Trophoblast cell (in vitro differentiated cells and primary cell): ENCODE results near the gene RCAN2.

ENCODE experiments used
- DNase-seq, 2 donors: peaks; one replicate each; pipeline ENCODE4 v3.0.0-alpha.2; 2016
- H2AFZ ChIP-seq: 2 replicates; pipeline ENCODE4 v1.6.1; 2013; ENCODE audit warnings: low read length, moderate library complexity, mild to moderate bottlenecking; ENCODE audit not compliant: insufficient read depth, poor library complexity
- H2AK5ac ChIP-seq: 2 replicates; pipeline ENCODE4 v1.6.1; 2013; ENCODE audit warnings: mild to moderate bottlenecking, low read length
- H2BK120ac ChIP-seq: 2 replicates; pipeline ENCODE4 v1.6.1; 2013; ENCODE audit warnings: low read length, mild to moderate bottlenecking, moderate library complexity; ENCODE audit not compliant: insufficient read depth, poor library complexity
- H2BK12ac ChIP-seq: 2 replicates; pipeline ENCODE4 v1.6.1; 2013; ENCODE audit warnings: mild to moderate bottlenecking, low read length, moderate library complexity
- H2BK5ac ChIP-seq: 2 replicates; pipeline ENCODE4 v1.6.1; 2013; ENCODE audit warnings: low read length, low read depth, moderate library complexity, mild to moderate bottlenecking; ENCODE audit not compliant: poor library complexity
- H3K14ac ChIP-seq: 2 replicates; pipeline ENCODE4 v1.6.1; 2013; ENCODE audit warnings: mild to moderate bottlenecking, low read length
- H3K18ac ChIP-seq: 2 replicates; pipeline ENCODE4 v1.6.1; 2013; ENCODE audit warnings: mild to moderate bottlenecking, low read length
- H3K23ac ChIP-seq: 2 replicates; pipeline ENCODE4 v1.6.1; 2013; ENCODE audit warnings: low read length
- H3K27ac ChIP-seq: 2 replicates; pipeline ENCODE4 v1.5.1; 2013; ENCODE audit warnings: low read depth, mild to moderate bottlenecking, inconsistent platforms, low read length, moderate library complexity
- H3K27me3 ChIP-seq: 2 replicates; pipeline ENCODE4 v1.6.1; 2013; ENCODE audit warnings: inconsistent platforms, mild to moderate bottlenecking, low read length, moderate library complexity; ENCODE audit not compliant: insufficient read depth
- H3K36me3 ChIP-seq, 2 experiments: 1 replicate in 1 of 2; 2 replicates in 1 of 2; pipeline ENCODE4 v1.6.1; 2013; ENCODE audit warnings: low read length in 2 of 2, mild to moderate bottlenecking in 2 of 2, moderate library complexity in 1 of 2; ENCODE audit not compliant: insufficient read depth in 2 of 2, control insufficient read depth in 1 of 2
- H3K4ac ChIP-seq: 2 replicates; pipeline ENCODE4 v1.6.1; 2013; ENCODE audit warnings: low read depth, mild to moderate bottlenecking, low read length, moderate library complexity
- H3K4me1 ChIP-seq, 2 experiments: 1 replicate in 1 of 2; 2 replicates in 1 of 2; pipeline ENCODE4 v1.6.1; 2013; ENCODE audit warnings: low read length in 2 of 2, mild to moderate bottlenecking in 2 of 2, moderate library complexity in 1 of 2; ENCODE audit not compliant: insufficient read depth in 2 of 2, control insufficient read depth in 1 of 2
- H3K4me2 ChIP-seq: 2 replicates; pipeline ENCODE4 v1.6.1; 2013; ENCODE audit warnings: inconsistent platforms, mild to moderate bottlenecking, low read length, moderate library complexity
- H3K4me3 ChIP-seq: 2 replicates; pipeline ENCODE4 v1.5.1; 2013; ENCODE audit warnings: mild to moderate bottlenecking, low read depth, low read length, inconsistent platforms
- H3K79me1 ChIP-seq: one replicate; pipeline ENCODE4 v1.6.1; 2013; ENCODE audit warnings: low read length
- H3K79me2 ChIP-seq: 2 replicates; pipeline ENCODE4 v1.6.1; 2013; ENCODE audit warnings: low read length, mild to moderate bottlenecking; ENCODE audit not compliant: control insufficient read depth, insufficient read depth, poor library complexity
- H3K9ac ChIP-seq: 2 replicates; pipeline ENCODE4 v1.6.1; 2013; ENCODE audit warnings: mild to moderate bottlenecking, low read length
- H3K9me3 ChIP-seq: 2 replicates; pipeline ENCODE4 v1.6.1; 2013; ENCODE audit warnings: low read depth, mild to moderate bottlenecking, control low read depth, inconsistent platforms, low read length; ENCODE audit not compliant: insufficient read depth
- H4K12ac ChIP-seq: 2 replicates; pipeline ENCODE4 v1.6.1; 2013; ENCODE audit warnings: low read depth, mild to moderate bottlenecking, low read length, moderate library complexity
- H4K8ac ChIP-seq: 2 replicates; pipeline ENCODE4 v1.6.1; 2013; ENCODE audit warnings: low read depth, mild to moderate bottlenecking, low read length, moderate library complexity
- H4K91ac ChIP-seq: one replicate; pipeline ENCODE4 v1.6.1; 2013; ENCODE audit warnings: low read depth, mild to moderate bottlenecking, low read length, moderate library complexity
- WGBS: extraction: QIAGEN DNeasy Blood & Tissue Kit; methylation state at CpG from one replicate; pipeline ENCODE4 v1.1.7; 2013; ENCODE audit warnings: missing lambda C conversion rate; ENCODE audit not compliant: insufficient read length, insufficient coverage; ENCODE audit errors: extremely low coverage; 5-methylcytosine and 5-hydroxymethylcytosine counted together

Gene RCAN2

DNA sequence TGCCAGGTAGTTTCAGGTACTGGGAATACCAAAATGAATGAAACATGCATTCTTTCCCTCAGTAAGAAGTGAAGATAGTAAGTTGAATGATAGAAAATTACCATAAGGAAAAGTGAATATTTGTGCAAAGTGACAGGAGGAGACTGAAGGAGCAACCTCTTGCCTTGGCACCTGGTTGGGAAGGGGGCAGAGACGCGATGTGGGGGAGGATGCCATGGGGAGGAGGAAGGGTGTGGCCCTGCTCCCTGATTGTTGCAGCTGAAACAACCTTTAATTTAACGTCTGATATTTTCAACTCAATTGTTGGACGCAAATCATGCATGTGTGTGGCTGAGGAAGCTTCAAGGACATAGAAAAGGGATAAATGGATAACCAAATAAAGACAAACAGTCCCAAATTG, 248.3 kb downstream of the RCAN2 start:
- no peak for DNase-seq
- no peak overlapping the region for H4K8ac ChIP-seq
- H4K12ac ChIP-seq = no peak overlapping the region
- no peak overlapping the region for H2AFZ ChIP-seq
- no peak overlapping the region for H3K14ac ChIP-seq
- no peak overlapping the region for H3K23ac ChIP-seq
- no peaks in the 10 kb centered on the region for H3K4me1 ChIP-seq
- H2BK5ac ChIP-seq = no peak overlapping the region
- H3K9me3 ChIP-seq = no peaks in the 10 kb centered on the region
- H3K27me3 ChIP-seq = no peaks in the 10 kb centered on the region
- no peak overlapping the region for H3K4me2 ChIP-seq
- H4K91ac ChIP-seq = no peak overlapping the region
- no peaks in the 10 kb centered on the region for H3K36me3 ChIP-seq
- H2AK5ac ChIP-seq = no peak overlapping the region
- H3K4ac ChIP-seq = no peak overlapping the region
- no peak overlapping the region for H2BK120ac ChIP-seq
- WGBS = no CpG with 5 or more reads among the region's 4 CpGs
- H3K27ac ChIP-seq = no peak overlapping the region
- H3K18ac ChIP-seq = no peak overlapping the region
- no peaks in the 10 kb centered on the region for H3K79me1 ChIP-seq
- no peak overlapping the region for H2BK12ac ChIP-seq
- no peaks in the 10 kb centered on the region for H3K79me2 ChIP-seq
- no peak overlapping the region for H3K4me3 ChIP-seq
- H3K9ac ChIP-seq = no peak overlapping the region

DNA sequence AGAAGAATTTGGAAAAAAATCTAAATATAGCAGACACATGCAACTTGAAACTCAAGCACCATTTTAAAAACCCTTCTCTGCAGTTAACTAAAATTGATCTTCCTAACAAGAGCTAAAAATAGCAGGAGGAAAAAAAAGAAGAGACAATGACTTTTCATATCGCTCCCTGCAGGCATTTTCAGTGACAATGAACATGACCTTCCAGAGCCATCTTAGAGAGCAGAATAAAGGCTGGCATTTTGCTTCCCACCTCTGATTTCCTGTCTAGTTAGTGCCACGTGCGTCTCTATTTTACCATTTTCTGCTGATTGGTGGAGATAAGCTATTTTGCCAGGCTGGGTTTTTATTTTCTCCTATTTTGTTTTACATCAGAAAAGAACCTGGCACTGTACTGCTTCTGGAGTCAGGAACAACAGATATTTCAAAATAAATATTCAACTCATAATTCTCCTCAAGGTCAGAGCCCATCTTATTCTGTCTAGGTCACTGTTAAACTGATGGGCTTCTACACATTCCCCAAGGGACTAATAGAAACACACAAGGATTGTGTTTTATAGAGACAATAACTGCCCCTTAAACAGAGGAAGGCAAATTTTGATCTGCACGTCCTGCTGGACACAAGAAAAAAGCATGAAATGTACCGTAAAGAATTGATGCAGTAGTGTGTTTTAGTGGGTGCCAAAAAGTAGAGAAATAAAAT, 250.2 kb downstream of the RCAN2 start:
- H3K27me3 ChIP-seq = no peaks in the 10 kb centered on the region
- no peak overlapping the region for H4K8ac ChIP-seq
- H3K79me2 ChIP-seq = no peaks in the 10 kb centered on the region
- no peak overlapping the region for H2AFZ ChIP-seq
- H3K4me2 ChIP-seq = no peak overlapping the region
- no peak for DNase-seq
- no peak overlapping the region for H4K91ac ChIP-seq
- H3K79me1 ChIP-seq = no peaks in the 10 kb centered on the region
- H3K27ac ChIP-seq = no peak overlapping the region
- H3K4me1 ChIP-seq = no peaks in the 10 kb centered on the region
- no peaks in the 10 kb centered on the region for H3K9me3 ChIP-seq
- H3K9ac ChIP-seq = no peak overlapping the region
- no peak overlapping the region for H3K18ac ChIP-seq
- no peak overlapping the region for H3K14ac ChIP-seq
- H2BK12ac ChIP-seq = no peak overlapping the region
- H3K4ac ChIP-seq = no peak overlapping the region
- H2BK120ac ChIP-seq = no peak overlapping the region
- H3K36me3 ChIP-seq = no peaks in the 10 kb centered on the region
- no peak overlapping the region for H2BK5ac ChIP-seq
- no peak overlapping the region for H3K4me3 ChIP-seq
- no peak overlapping the region for H3K23ac ChIP-seq
- no CpG with 5 or more reads among the region's 5 CpGs for WGBS
- H4K12ac ChIP-seq = no peak overlapping the region
- H2AK5ac ChIP-seq = no peak overlapping the region

DNA sequence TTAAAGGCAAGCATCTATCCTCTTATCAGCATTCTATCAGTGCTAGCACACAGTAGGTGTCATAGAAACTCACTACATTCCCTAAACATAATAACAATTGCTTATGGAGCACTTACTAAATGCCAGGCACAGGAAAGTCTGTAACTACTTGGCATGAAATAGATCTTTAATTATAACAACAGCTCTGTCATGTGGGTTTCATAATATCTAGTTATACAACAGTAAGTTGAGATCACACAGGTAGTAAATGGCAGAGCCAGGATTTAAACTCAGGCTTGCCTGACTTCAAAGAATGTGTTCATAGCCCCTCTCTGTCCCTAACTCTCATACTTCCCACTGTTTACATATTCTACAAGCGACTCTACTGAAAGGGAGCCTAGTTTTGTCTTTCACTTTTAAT, 254.5 kb downstream of the RCAN2 start:
- Histone ChIP-seq H3K79me1 (no peaks in the 10 kb centered on the region), H3K9me3 (peaks cover 2% of the 10 kb centered on the region), H4K12ac (no peak overlapping the region), H2BK5ac (no peak overlapping the region), H3K4me2 (no peak overlapping the region), H3K27me3 (no peaks in the 10 kb centered on the region), H3K27ac (no peak overlapping the region), H3K9ac (no peak overlapping the region), H2AK5ac (no peak overlapping the region), H4K91ac (no peak overlapping the region), H4K8ac (no peak overlapping the region), H3K14ac (no peak overlapping the region), H3K18ac (no peak overlapping the region), H3K79me2 (no peaks in the 10 kb centered on the region), H2BK12ac (no peak overlapping the region), H3K4me1 (no peaks in the 10 kb centered on the region), H3K4ac (no peak overlapping the region), H3K4me3 (no peak overlapping the region), H2BK120ac (no peak overlapping the region), H3K36me3 (no peaks in the 10 kb centered on the region), H3K23ac (no peak overlapping the region), H2AFZ (no peak overlapping the region)
- WGBS = no CpG with 5 or more reads among the region's 1 CpG
- no peak for DNase-seq

DNA sequence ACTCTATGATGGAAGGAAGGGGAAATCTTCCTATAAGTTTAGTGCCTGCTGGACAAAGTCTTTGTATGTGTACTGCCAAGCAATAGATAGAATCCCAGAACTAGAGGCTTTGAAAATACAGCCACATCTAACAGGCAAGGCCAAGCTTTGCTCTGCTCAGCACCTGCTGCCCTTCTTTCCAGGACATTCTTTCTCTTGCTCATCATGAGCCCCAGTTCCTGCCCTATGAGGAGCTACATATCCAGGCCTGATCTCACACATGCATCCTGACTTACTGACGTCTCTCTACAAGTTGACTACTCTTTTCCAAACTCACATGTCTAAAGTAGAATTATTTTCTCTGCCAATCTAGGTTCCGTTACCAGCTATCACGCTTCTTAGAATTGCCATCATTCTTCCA, 256.0 kb downstream of the RCAN2 start:
- H4K8ac ChIP-seq = no peak overlapping the region
- H2AK5ac ChIP-seq = no peak overlapping the region
- no peaks in the 10 kb centered on the region for H3K79me2 ChIP-seq
- H2BK12ac ChIP-seq = no peak overlapping the region
- no peak overlapping the region for H3K18ac ChIP-seq
- no peaks in the 10 kb centered on the region for H3K79me1 ChIP-seq
- H3K4me3 ChIP-seq = no peak overlapping the region
- no peak overlapping the region for H3K4me2 ChIP-seq
- H3K23ac ChIP-seq = no peak overlapping the region
- no CpG with 5 or more reads among the region's 3 CpGs for WGBS
- no peak overlapping the region for H2BK120ac ChIP-seq
- no peak overlapping the region for H3K4ac ChIP-seq
- no peaks in the 10 kb centered on the region for H3K27me3 ChIP-seq
- no peak overlapping the region for H2AFZ ChIP-seq
- no peak overlapping the region for H2BK5ac ChIP-seq
- H4K12ac ChIP-seq = no peak overlapping the region
- no peak overlapping the region for H4K91ac ChIP-seq
- no peak overlapping the region for H3K14ac ChIP-seq
- no peak overlapping the region for H3K27ac ChIP-seq
- peaks cover 0 to 1% of the 10 kb centered on the region in 2 experiments for H3K36me3 ChIP-seq
- DNase-seq = no peak
- no peaks in the 10 kb centered on the region for H3K4me1 ChIP-seq
- H3K9me3 ChIP-seq = peaks cover 6% of the 10 kb centered on the region
- H3K9ac ChIP-seq = no peak overlapping the region
